GM21390 (cell line): ENCODE results near the gene LRRK1.

Source experiments
- ATAC-seq: cut with Tn5 transposase; IDR thresholded peaks from one replicate; pipeline ENCODE4 v1.9.1; 2021; ENCODE audit not compliant: unreplicated experiment

LRRK1 gene

DNA sequence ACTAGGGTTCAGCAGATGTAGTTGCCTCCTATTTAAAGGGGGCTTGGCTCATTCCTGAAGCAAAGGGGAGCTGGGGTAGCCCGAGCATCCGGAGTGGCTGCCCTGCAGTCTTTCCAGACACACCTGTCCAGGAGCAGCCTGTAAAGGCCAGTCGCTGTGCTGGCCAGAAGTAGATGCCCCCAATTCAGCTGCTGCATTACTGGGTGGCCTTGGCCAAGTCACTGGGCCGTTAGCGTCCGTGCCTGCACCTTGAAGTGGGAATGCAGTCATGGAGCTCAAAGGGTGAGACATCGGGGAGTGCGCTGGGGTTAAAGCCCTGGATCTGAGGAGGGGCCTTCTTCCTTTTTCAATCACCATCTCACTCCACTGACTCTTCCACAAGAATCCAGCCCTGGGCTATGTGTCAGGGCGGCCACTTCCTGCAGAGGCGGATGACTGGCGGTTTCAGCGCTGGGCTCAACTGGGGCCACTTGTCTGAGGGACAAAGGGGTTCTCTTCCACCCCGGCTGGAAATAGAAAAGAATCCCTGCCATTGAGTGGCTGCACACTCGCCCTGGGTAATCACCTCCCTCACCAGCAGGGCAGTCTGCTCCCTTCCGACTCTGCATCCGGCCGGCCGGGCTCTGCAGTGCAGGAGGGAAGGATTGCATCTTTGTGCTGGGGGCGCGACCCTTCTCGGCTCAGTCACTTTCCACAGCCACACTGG, 27.7 kb upstream of the LRRK1 start:
- ATAC-seq = no peak

DNA sequence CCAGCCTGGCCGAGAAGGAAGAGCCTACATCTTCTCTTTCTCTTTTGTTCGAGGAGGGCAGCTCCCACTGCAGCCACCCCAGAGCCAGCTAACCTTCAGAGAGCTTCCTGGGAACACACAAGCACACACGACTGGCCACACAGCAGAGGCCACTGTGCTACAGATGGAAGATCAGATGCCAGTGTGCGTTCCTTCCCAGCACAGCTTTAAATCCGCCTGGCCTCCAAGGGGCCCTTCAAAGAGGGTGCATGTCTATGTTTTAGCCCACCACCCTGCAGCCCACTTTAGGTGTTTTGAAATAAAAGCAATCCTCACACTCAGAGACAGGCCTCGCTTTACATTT, 27.2 kb upstream of the LRRK1 start:
- no peak for ATAC-seq

DNA sequence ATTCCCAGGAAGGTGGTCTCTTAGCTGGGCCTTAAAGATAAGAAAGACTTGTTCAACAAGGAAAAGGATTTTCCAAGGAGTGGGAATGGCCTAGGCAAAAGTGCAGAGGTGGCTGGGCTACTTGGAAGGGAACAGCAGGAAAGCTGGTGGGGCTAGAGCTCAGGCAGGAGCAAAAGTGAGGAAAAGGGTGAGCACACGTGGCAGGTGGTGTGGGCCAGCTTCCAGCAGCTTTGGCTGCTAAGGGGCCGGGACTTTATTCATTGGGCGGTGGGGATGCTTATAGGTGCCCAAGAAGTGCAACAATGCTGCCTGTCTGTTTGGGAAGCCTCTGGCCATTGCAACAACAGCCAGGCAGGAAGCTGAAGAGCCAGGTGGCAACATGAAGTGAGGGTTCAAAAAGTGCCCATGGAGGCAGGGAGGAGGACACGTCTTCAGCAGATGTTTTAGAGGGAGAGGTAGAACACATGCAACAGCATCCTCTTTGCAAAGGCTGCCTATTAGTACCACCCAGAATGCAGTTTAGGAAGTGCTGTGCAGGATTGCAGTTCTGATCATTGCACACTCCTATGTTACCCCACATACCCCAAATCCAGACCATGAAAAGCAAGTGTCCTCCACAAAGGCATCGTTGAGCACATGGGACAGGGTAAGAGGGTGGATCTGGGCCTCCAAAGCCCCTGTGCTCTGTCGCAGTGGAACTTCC, 25.7 kb upstream of the LRRK1 start:
- ATAC-seq = no peak

DNA sequence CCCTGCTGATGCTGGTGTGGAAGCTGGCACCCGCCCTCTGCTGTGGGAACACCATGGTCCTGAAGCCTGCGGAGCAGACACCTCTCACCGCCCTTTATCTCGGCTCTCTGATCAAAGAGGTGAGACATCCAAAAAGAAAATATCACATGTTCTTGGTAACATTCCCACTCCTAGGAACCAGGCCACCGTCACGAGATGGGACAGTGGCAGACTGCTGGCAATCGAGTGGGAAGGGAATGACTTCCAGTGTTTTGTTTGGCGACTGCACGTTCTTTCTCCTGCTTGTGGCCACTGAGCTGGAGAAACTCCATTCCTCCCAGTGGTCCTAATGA, 25.2 kb upstream of the LRRK1 start:
- no peak for ATAC-seq

GRCh38 chr15:100895721-100896120, 23.4 kb upstream of the LRRK1 start:
- no peak for ATAC-seq

DNA sequence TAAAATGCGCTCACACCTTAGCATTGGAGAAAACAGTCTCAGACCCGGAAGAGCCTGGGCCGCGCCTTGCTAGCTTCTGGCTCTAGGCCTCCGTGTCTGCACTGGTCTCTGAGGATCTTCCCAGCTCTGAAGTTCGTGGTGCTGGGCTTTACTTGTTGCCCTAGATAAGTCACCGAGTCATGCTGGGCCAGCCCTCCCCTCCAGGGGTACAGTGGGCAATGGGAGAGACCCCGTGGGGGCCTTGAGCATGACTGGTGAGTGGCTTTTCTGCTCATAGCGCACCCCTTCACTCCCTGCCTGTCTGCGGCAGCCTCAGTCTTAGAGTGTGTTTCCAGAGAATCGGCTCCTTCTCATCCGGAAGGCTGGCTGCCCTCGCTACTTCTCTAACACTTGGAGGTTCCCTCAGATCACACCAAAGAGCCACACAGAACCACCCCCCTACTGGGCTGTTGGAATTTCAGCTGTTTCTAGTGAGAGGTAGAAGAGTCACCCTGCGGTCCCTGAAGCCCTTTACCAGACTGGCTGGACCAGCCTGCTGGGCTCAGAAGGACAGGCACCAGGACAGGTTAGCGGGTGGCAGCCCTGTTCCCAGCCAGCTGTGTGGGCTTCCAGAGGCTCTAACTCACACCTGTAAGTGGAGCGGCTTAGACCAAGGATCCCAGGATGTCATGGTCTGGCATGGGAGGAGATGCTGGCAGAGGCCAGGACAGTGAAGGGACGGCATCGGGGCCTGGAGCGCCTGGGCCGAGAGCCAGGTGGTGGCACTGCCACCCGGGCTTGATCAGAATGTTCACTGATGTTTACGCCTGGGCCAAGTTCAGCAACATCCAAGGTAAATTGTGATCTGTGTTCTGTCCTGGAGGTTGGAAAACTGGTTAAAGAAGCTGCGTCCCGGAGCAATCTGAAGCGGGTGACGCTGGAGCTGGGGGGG, 21.7 kb upstream of the LRRK1 start:
- ATAC-seq = no peak

- no peak for ATAC-seq
Observed at GRCh38 chr15:100898152-100898490, 21.0 kb upstream of the LRRK1 start.

- no peak for ATAC-seq
Observed at GRCh38 chr15:100898661-100899462, 20.3 kb upstream of the LRRK1 start.

- ATAC-seq = no peak
Observed at GRCh38 chr15:100899601-100900000, 19.6 kb upstream of the LRRK1 start.

GRCh38 chr15:100900136-100900794, 18.9 kb upstream of the LRRK1 start:
- ATAC-seq = no peak

DNA sequence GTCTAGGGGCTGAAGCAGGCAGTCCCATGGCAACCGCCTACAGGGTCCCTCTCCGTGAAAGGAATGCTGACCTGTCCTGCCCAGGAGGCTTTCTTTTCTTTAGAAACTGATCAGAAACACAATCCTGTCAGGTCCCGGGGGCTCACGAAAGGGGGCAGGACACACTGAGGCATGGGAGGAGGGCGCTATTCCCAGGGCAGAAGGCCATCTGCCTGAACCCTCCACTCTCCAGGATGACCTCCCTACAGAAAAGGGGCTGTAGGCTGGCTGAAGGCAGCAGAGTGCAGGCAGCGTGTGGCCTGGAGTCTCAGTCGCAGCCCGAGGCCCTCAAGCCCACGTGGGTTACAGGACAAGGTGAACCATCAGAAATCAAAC, 18.4 kb upstream of the LRRK1 start:
- ATAC-seq = no peak

DNA sequence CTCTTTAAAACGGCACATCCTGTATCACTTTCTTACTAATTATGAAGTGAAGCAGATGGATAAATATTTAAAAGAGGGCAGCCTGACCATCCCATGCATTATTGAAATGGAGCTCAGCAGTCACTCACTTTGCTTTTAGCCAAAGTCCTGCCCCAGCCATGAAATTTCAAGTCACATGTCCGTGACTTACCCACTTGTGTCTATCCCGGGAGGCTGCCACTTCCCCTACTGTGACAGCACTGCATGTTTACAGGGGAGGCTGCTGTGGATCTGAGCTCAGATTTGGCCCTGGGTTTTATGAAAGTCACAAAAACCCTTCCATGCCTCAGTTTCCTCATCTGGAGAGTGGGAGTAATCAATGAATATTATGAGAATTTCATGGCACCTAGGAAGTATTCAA, 17.9 kb upstream of the LRRK1 start:
- no peak for ATAC-seq

DNA sequence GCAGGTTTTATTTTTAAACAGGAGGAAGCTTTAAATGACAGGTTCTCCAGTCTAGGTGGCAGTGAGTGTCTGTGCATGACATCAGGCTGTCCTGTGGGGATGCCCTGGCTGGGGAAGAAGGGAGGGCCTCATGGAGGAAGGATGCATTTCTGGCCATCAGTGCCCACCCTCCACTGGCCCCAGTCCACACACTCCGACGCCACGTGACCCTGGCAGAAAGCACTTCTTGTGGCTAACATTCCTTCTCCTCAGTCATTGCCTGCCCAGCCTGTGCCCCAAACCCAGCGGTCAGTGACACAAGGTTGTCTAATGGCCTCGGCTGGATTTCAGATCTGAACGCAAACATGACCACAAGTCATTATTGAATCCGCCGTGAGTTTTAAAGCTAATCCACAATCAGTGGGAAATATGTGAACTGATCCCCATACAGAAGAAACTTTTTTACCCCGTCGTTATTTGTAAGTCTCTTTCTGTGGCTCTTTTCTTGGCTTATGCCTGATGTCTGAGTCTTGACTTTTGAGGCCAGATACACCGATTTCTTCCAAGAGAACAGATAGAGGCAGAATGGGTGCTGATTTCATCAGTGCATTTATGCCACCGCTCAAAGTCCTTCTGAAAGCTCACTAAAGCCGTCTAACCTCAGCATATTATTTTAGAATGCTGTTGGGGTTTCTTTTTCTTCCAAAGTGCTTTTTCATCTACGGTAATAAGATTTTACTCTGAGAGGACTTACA, 17.3 kb upstream of the LRRK1 start:
- ATAC-seq = no peak

GRCh38 chr15:100902436-100903167, 16.6 kb upstream of the LRRK1 start:
- no peak for ATAC-seq

DNA sequence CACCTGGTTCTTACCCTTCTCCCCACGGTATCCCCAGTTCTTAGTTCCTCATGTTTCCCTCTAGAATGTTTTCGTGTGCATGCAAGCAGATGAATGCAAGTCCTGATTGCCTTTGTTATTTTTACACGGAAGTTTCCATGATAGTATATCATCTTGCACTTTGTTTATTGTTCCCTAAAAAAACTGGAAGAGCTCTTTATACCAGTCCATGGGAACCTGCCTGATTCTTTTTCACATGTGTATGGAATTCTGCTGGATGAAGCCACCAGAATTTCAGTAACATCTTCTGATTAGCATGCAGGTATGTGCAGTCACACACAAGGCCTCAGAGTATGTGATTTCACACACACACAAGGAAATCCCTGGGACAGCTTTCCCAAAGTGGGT, 16.0 kb upstream of the LRRK1 start:
- ATAC-seq = no peak

- no peak for ATAC-seq
Observed at GRCh38 chr15:100905850-100906249, 13.3 kb upstream of the LRRK1 start.

GRCh38 chr15:100908466-100908865, 10.7 kb upstream of the LRRK1 start:
- no peak for ATAC-seq

GRCh38 chr15:100909565-100909964, 9.6 kb upstream of the LRRK1 start:
- no peak for ATAC-seq
